ENCODE measurements around the gene BEST1.

The BEST1 gene

GRCh38 chr11:61950035-61950547 is at the start of gene BEST1:
Gene BEST1 (plus strand): TSS chr11:61950351. CDS start chr11:61951807, 1,456 bp downstream.
- no peaks in the 10 kb centered on the region for H4K20me1 ChIP-seq (ENCODE audit: insufficient read depth, low read length)
- H3K4me3 ChIP-seq (ENCODE audit: low read depth in 1 of 2, low read length in 2 of 2): no peak within 1 kb of the TSS
- H3K4me1 ChIP-seq (ENCODE audit: insufficient read depth, low read length): peaks cover 8% of the 10 kb centered on the region; the same call in 1 of the 2 replicates
- no peak within 1 kb of the TSS; the same call in 1 of the 2 replicates for H3K9ac ChIP-seq (ENCODE audit: low read depth, low read length)
- H2AFZ ChIP-seq (ENCODE audit: low read depth, low read length): no peak within 1 kb of the TSS
- TF ChIP-seq EZH2 (IDR thresholded peaks at IDR 0.05; ENCODE audit: borderline replicate concordance, low read depth, low read length, severe bottlenecking) (no peak), CTCF (IDR thresholded peaks at IDR 0.05; ENCODE audit: borderline replicate concordance, extremely low read depth, low read length, poor library complexity, severe bottlenecking) (no peak)
- H3K27me3 ChIP-seq (ENCODE audit: insufficient read depth, low read length, poor library complexity): peaks cover 1% of the 10 kb centered on the region
- no peak for DNase-seq
- H3K4me2 ChIP-seq (ENCODE audit: insufficient read depth, low read length): no peak within 1 kb of the TSS
- no peaks in the 10 kb centered on the region for H3K9me3 ChIP-seq (ENCODE audit: insufficient read depth, low read length, severe bottlenecking)
- H3K36me3 ChIP-seq (ENCODE audit: insufficient read depth, low read length): no peaks in the 10 kb centered on the region
- no peak for ATAC-seq (ENCODE audit: insufficient read depth, low read depth)
- H3K79me2 ChIP-seq (ENCODE audit: insufficient read depth, low read length): no peaks in the 10 kb centered on the region
- H3K27ac ChIP-seq (ENCODE audit: low read length): peak within 1 kb of the TSS; percentile 56; the same call in 1 of the 2 replicates

GRCh38 chr11:61901397-61901796 is 48.8 kb upstream of the BEST1 start:
- TF ChIP-seq CTCF (IDR thresholded peaks at IDR 0.05; ENCODE audit: borderline replicate concordance, extremely low read depth, low read length, poor library complexity, severe bottlenecking): no peak
- TF ChIP-seq EZH2 (IDR thresholded peaks at IDR 0.05; ENCODE audit: borderline replicate concordance, low read depth, low read length, severe bottlenecking): no peak
- Histone ChIP-seq H3K27me3 (ENCODE audit: insufficient read depth, low read length, poor library complexity) (no peaks in the 10 kb centered on the region), H3K9ac (ENCODE audit: low read depth, low read length) (no peak overlapping the region), H2AFZ (ENCODE audit: low read depth, low read length) (no peak overlapping the region), H4K20me1 (ENCODE audit: insufficient read depth, low read length) (0 out of 2 replicates have a peak, but pooled peaks cover 2% of the 10 kb centered on the region), H3K36me3 (ENCODE audit: insufficient read depth, low read length) (no peaks in the 10 kb centered on the region), H3K27ac (ENCODE audit: low read length) (no peak overlapping the region), H3K4me1 (ENCODE audit: insufficient read depth, low read length) (peaks cover 6% of the 10 kb centered on the region; the same call in 1 of the 2 replicates), H3K9me3 (ENCODE audit: insufficient read depth, low read length, severe bottlenecking) (no peaks in the 10 kb centered on the region), H3K4me2 (ENCODE audit: insufficient read depth, low read length) (no peak overlapping the region), H3K4me3 (ENCODE audit: low read depth in 1 of 2, low read length in 2 of 2) (no peak overlapping the region), H3K79me2 (ENCODE audit: insufficient read depth, low read length) (no peaks in the 10 kb centered on the region)
- DNase-seq (no peak), ATAC-seq (ENCODE audit: insufficient read depth, low read depth) (no peak)

GRCh38 chr11:61902313-61902712 is 47.8 kb upstream of the BEST1 start:
- no peaks in the 10 kb centered on the region for H3K27me3 ChIP-seq (ENCODE audit: insufficient read depth, low read length, poor library complexity)
- ATAC-seq (ENCODE audit: insufficient read depth, low read depth): no peak
- H3K36me3 ChIP-seq (ENCODE audit: insufficient read depth, low read length): no peaks in the 10 kb centered on the region
- no peak overlapping the region for H3K9ac ChIP-seq (ENCODE audit: low read depth, low read length)
- H3K79me2 ChIP-seq (ENCODE audit: insufficient read depth, low read length): no peaks in the 10 kb centered on the region
- H3K27ac ChIP-seq (ENCODE audit: low read length): no peak overlapping the region
- no peak overlapping the region for H3K4me2 ChIP-seq (ENCODE audit: insufficient read depth, low read length)
- H4K20me1 ChIP-seq (ENCODE audit: insufficient read depth, low read length): 0 out of 2 replicates have a peak, but pooled peaks cover 2% of the 10 kb centered on the region
- no peak for DNase-seq
- peaks cover 6% of the 10 kb centered on the region; the same call in 1 of the 2 replicates for H3K4me1 ChIP-seq (ENCODE audit: insufficient read depth, low read length)
- no peaks in the 10 kb centered on the region for H3K9me3 ChIP-seq (ENCODE audit: insufficient read depth, low read length, severe bottlenecking)
- H3K4me3 ChIP-seq (ENCODE audit: low read depth in 1 of 2, low read length in 2 of 2): no peak overlapping the region
- TF ChIP-seq EZH2 (IDR thresholded peaks at IDR 0.05; ENCODE audit: borderline replicate concordance, low read depth, low read length, severe bottlenecking) (no peak), CTCF (IDR thresholded peaks at IDR 0.05; ENCODE audit: borderline replicate concordance, extremely low read depth, low read length, poor library complexity, severe bottlenecking) (no peak)
- H2AFZ ChIP-seq (ENCODE audit: low read depth, low read length): no peak overlapping the region

Data from DND-41 (cell line).